Karpas-422 (cell line): ENCODE data around the gene SNAPC4. TPM values are rescaled to one million over a fixed set of nuclear protein-coding genes. Genes with fewer than 3 reads are reported as not detected.

ENCODE experiments used
- DNase-seq: peaks from one replicate; pipeline ENCODE4 v3.0.0-alpha.2; 2015
- H2AFZ ChIP-seq: fragments of 200-600 bp; sonication (generic); 2 replicates; pipeline ENCODE4 v1.6.1; 2014; ENCODE audit warnings: antibody characterized with exemption, low read length, mixed read lengths
- H3K27ac ChIP-seq: fragments of 200-600 bp; sonication (generic); 2 replicates; pipeline ENCODE4 v1.5.1; 2014; ENCODE audit warnings: mild to moderate bottlenecking, low read length, moderate library complexity
- H3K27me3 ChIP-seq: fragments of 200-600 bp; sonication (generic); 2 replicates; pipeline ENCODE4 v1.6.1; 2014; ENCODE audit warnings: low read length, mixed read lengths
- H3K36me3 ChIP-seq: fragments of 200-600 bp; sonication (generic); 2 replicates; pipeline ENCODE4 v1.6.1; 2014; ENCODE audit warnings: low read length, mixed read lengths; ENCODE audit not compliant: insufficient read depth
- H3K4me1 ChIP-seq: fragments of 200-600 bp; sonication (generic); 2 replicates; pipeline ENCODE4 v1.6.1; 2014; ENCODE audit warnings: mild to moderate bottlenecking, low read length, mixed read lengths
- H3K4me2 ChIP-seq: fragments of 200-600 bp; sonication (generic); 2 replicates; pipeline ENCODE4 v1.6.1; 2014; ENCODE audit warnings: low read length, low read depth, mild to moderate bottlenecking; ENCODE audit not compliant: poor library complexity, severe bottlenecking
- H3K4me3 ChIP-seq: fragments of 200-600 bp; sonication (generic); 2 replicates; pipeline ENCODE4 v1.5.1; 2014; ENCODE audit warnings: mild to moderate bottlenecking, antibody characterized with exemption, low read length, mixed read lengths
- H3K79me2 ChIP-seq: fragments of 200-600 bp; sonication (generic); 2 replicates; pipeline ENCODE4 v1.6.1; 2014; ENCODE audit warnings: mild to moderate bottlenecking, low read length, mixed read lengths
- H3K9ac ChIP-seq: fragments of 200-600 bp; sonication (generic); 2 replicates; pipeline ENCODE4 v1.6.0; 2014; ENCODE audit warnings: low read length
- H3K9me2 ChIP-seq: fragments of 200-600 bp; sonication (generic), shearing (Covaris generic); replicated peaks from 2 replicates; pipeline ENCODE4 v1.6.0; 2014; ENCODE audit warnings: mild to moderate bottlenecking, low read length, moderate library complexity; ENCODE audit not compliant: insufficient read depth
- H3K9me3 ChIP-seq: fragments of 300-700, 200-600 bp; sonication (generic); 2 replicates; pipeline ENCODE4 v1.6.1; 2014; ENCODE audit warnings: low read length, mixed read lengths
- H4K20me1 ChIP-seq: fragments of 200-600 bp; sonication (generic); 2 replicates; pipeline ENCODE4 v1.6.1; 2014; ENCODE audit warnings: mild to moderate bottlenecking, antibody characterized with exemption, low read length, low read depth; ENCODE audit not compliant: insufficient read depth
- total RNA-seq: library from RNA; depleted of rRNA; stranded (reverse); fragments of >200 nt; shearing (Covaris generic); gene quantifications from 2 replicates; pipeline ENCODE4 v1.2.3, GENCODE V29; 2014; ENCODE audit warnings: low replicate concordance

The SNAPC4 gene
- total RNA-seq, 1 experiment from 2014 or later: 3.7 TPM

- H3K9me2 ChIP-seq: no peaks in the 10 kb centered on the region
- no peak overlapping the region for H3K27ac ChIP-seq
- no peak overlapping the region for H3K4me3 ChIP-seq
- H3K4me2 ChIP-seq: no peak overlapping the region
- H3K27me3 ChIP-seq: no peaks in the 10 kb centered on the region
- H3K9ac ChIP-seq: no peak overlapping the region
- peaks cover 6% of the 10 kb centered on the region; the same call in 1 of the 2 replicates for H3K79me2 ChIP-seq
- peaks cover 23% of the 10 kb centered on the region for H3K4me1 ChIP-seq
- no peaks in the 10 kb centered on the region for H3K36me3 ChIP-seq
- no peaks in the 10 kb centered on the region for H3K9me3 ChIP-seq
- no peak for DNase-seq
- H4K20me1 ChIP-seq: peaks cover 9% of the 10 kb centered on the region
- H2AFZ ChIP-seq: no peak overlapping the region
Observed at GRCh38 chr9:136359774-136360718, 39.9 kb downstream of the SNAPC4 start.

- Histone ChIP-seq H2AFZ (no peak overlapping the region), H3K9me3 (no peaks in the 10 kb centered on the region), H3K79me2 (peaks cover 6% of the 10 kb centered on the region; the same call in 1 of the 2 replicates), H4K20me1 (peaks cover 15% of the 10 kb centered on the region), H3K4me2 (no peak overlapping the region), H3K9me2 (no peaks in the 10 kb centered on the region), H3K27ac (no peak overlapping the region), H3K4me3 (no peak overlapping the region), H3K36me3 (no peaks in the 10 kb centered on the region), H3K27me3 (no peaks in the 10 kb centered on the region), H3K4me1 (peaks cover 27% of the 10 kb centered on the region), H3K9ac (no peak overlapping the region)
- DNase-seq: no peak
Observed at GRCh38 chr9:136358888-136359287, 41.1 kb downstream of the SNAPC4 start.

GRCh38 chr9:136358016-136358415, 42.0 kb downstream of the SNAPC4 start:
- H3K4me1 ChIP-seq: peaks cover 33% of the 10 kb centered on the region

GRCh38 chr9:136357202-136357725, 42.7 kb downstream of the SNAPC4 start:
- no peaks in the 10 kb centered on the region for H3K9me2 ChIP-seq
- H3K36me3 ChIP-seq: no peaks in the 10 kb centered on the region
- H4K20me1 ChIP-seq: peaks cover 19% of the 10 kb centered on the region; the same call in 1 of the 2 replicates
- H3K79me2 ChIP-seq: no peaks in the 10 kb centered on the region
- H3K9ac ChIP-seq: no peak overlapping the region
- no peak overlapping the region for H2AFZ ChIP-seq
- no peak overlapping the region for H3K27ac ChIP-seq
- H3K9me3 ChIP-seq: no peaks in the 10 kb centered on the region
- no peak overlapping the region for H3K4me2 ChIP-seq
- no peak for DNase-seq
- H3K27me3 ChIP-seq: no peaks in the 10 kb centered on the region
- H3K4me1 ChIP-seq: peaks cover 34% of the 10 kb centered on the region
- no peak overlapping the region for H3K4me3 ChIP-seq

More at GRCh38 chr9:136358016-136358415, 42.0 kb downstream of the SNAPC4 start:
- H3K27ac ChIP-seq: no peak overlapping the region
- H3K9me3 ChIP-seq: no peaks in the 10 kb centered on the region
- H4K20me1 ChIP-seq: peaks cover 24% of the 10 kb centered on the region
- no peak overlapping the region for H3K4me2 ChIP-seq
- no peak overlapping the region for H3K9ac ChIP-seq
- no peaks in the 10 kb centered on the region for H3K36me3 ChIP-seq
- H3K4me3 ChIP-seq: no peak overlapping the region
- DNase-seq: no peak
- H2AFZ ChIP-seq: no peak overlapping the region
- H3K27me3 ChIP-seq: no peaks in the 10 kb centered on the region
- H3K9me2 ChIP-seq: no peaks in the 10 kb centered on the region
- H3K79me2 ChIP-seq: peaks cover 6% of the 10 kb centered on the region; the same call in 1 of the 2 replicates

GRCh38 chr9:136355616-136356557, 44.1 kb downstream of the SNAPC4 start:
- Histone ChIP-seq H3K79me2 (no peaks in the 10 kb centered on the region), H3K4me3 (no peak overlapping the region), H3K4me1 (peaks cover 32% of the 10 kb centered on the region), H3K27ac (no peak overlapping the region), H2AFZ (no peak overlapping the region), H3K9me2 (no peaks in the 10 kb centered on the region), H3K4me2 (no peak overlapping the region), H3K9ac (no peak overlapping the region), H4K20me1 (peaks cover 22% of the 10 kb centered on the region; the same call in 1 of the 2 replicates), H3K9me3 (no peaks in the 10 kb centered on the region), H3K36me3 (no peaks in the 10 kb centered on the region), H3K27me3 (no peaks in the 10 kb centered on the region)
- no peak for DNase-seq

- H3K9ac ChIP-seq: no peak overlapping the region
- no peaks in the 10 kb centered on the region for H3K27me3 ChIP-seq
- H3K79me2 ChIP-seq: no peaks in the 10 kb centered on the region
- peak; percentile 70 for DNase-seq
- no peak overlapping the region for H3K4me2 ChIP-seq
- no peaks in the 10 kb centered on the region for H3K9me3 ChIP-seq
- peaks cover 22% of the 10 kb centered on the region; the same call in 1 of the 2 replicates for H4K20me1 ChIP-seq
- no peaks in the 10 kb centered on the region for H3K9me2 ChIP-seq
- H3K4me1 ChIP-seq: peaks cover 32% of the 10 kb centered on the region
- H3K27ac ChIP-seq: no peak overlapping the region
- no peaks in the 10 kb centered on the region for H3K36me3 ChIP-seq
- no peak overlapping the region for H3K4me3 ChIP-seq
- no peak overlapping the region for H2AFZ ChIP-seq
Observed at GRCh38 chr9:136354592-136355085, 45.3 kb downstream of the SNAPC4 start.

GRCh38 chr9:136353757-136354488, 46.0 kb downstream of the SNAPC4 start:
- no peaks in the 10 kb centered on the region for H3K9me2 ChIP-seq
- H3K27ac ChIP-seq: no peak overlapping the region
- H2AFZ ChIP-seq: no peak overlapping the region
- H3K4me1 ChIP-seq: peaks cover 32% of the 10 kb centered on the region
- H3K9ac ChIP-seq: peak overlapping the region; percentile 17; the same call in 1 of the 2 replicates
- H3K36me3 ChIP-seq: no peaks in the 10 kb centered on the region
- no peaks in the 10 kb centered on the region for H3K27me3 ChIP-seq
- peaks cover 22% of the 10 kb centered on the region; the same call in 1 of the 2 replicates for H4K20me1 ChIP-seq
- peak; percentile 62 for DNase-seq
- H3K9me3 ChIP-seq: no peaks in the 10 kb centered on the region
- no peak overlapping the region for H3K4me3 ChIP-seq
- H3K4me2 ChIP-seq: no peak overlapping the region
- no peaks in the 10 kb centered on the region for H3K79me2 ChIP-seq
